ENCODE results near the gene DDX19B. TPM values are rescaled to one million over a fixed set of nuclear protein-coding genes. Genes with fewer than 3 reads are reported as not detected.
"Not testable (repeated sequence)": the region's sequence is repeated elsewhere in the genome, so short reads cannot be mapped to it uniquely, and the experiment has no call there.

The DDX19B gene
- total RNA-seq, 1 donor from 2014 or later = 33.7 TPM

GRCh38 chr16:70349783-70350182 lies 50.8 kb downstream of the DDX19B start:
- H3K4me1 Mint-ChIP-seq = peaks cover 27% of the 10 kb centered on the region
- no peak for ATAC-seq (ENCODE audit: low read depth)
- no peaks in the 10 kb centered on the region for H3K9me3 Mint-ChIP-seq
- H3K27ac Mint-ChIP-seq = no peak overlapping the region
- no peak overlapping the region for H3K4me3 Mint-ChIP-seq
- H3K27me3 Mint-ChIP-seq = no peaks in the 10 kb centered on the region
- CTCF ChIA-PET = no interaction called here
- POLR2A ChIA-PET = interaction anchor here (0.6 to 1.2 kb wide), 2 partner anchors 12 to 31 kb away, joined by 3 to 4 read pairs; no protein-coding TSS in a partner anchor
- peaks cover 36% of the 10 kb centered on the region for H3K36me3 Mint-ChIP-seq (ENCODE audit: low read depth)
- intact Hi-C loops (cut with micrococcal nuclease) = no loop called here
- DNase-seq = no peak
- TF ChIP-seq CTCF (IDR thresholded peaks at IDR 0.05) = no peak

GRCh38 chr16:70359552-70359951 lies 60.6 kb downstream of the DDX19B start:
- ChIA-PET POLR2A (interaction anchor here (0.7 kb wide), 2 partner anchors 173 to 182 kb away, joined by 3 to 5 read pairs; no protein-coding TSS in a partner anchor), CTCF (no interaction called here)
- Mint-ChIP-seq H3K9me3 (no peaks in the 10 kb centered on the region), H3K27me3 (no peaks in the 10 kb centered on the region), H3K4me3 (no peak overlapping the region), H3K36me3 (ENCODE audit: low read depth) (peaks cover 58% of the 10 kb centered on the region), H3K4me1 (no peaks in the 10 kb centered on the region), H3K27ac (no peak overlapping the region)
- intact Hi-C loops (cut with micrococcal nuclease) = no loop called here
- no peak for ATAC-seq (ENCODE audit: low read depth)
- DNase-seq = no peak
- TF ChIP-seq CTCF (IDR thresholded peaks at IDR 0.05) = no peak

GRCh38 chr16:70364399-70364798 lies 65.4 kb downstream of the DDX19B start:
- peaks cover 71% of the 10 kb centered on the region for H3K36me3 Mint-ChIP-seq (ENCODE audit: low read depth)
- H3K27ac Mint-ChIP-seq = no peak overlapping the region

GRCh38 chr16:70370145-70370544 lies 71.2 kb downstream of the DDX19B start:
- Mint-ChIP-seq H3K27ac (peak overlapping the region; percentile 41), H3K36me3 (ENCODE audit: low read depth) (peaks cover 80% of the 10 kb centered on the region)
- intact Hi-C loops (cut with micrococcal nuclease) = loop anchor here (1.0 kb wide), 1 partner anchor 283 kb away; no protein-coding TSS in a partner anchor
- not testable (repeated sequence) for H3K4me3 Mint-ChIP-seq, H3K27me3 Mint-ChIP-seq, H3K9me3 Mint-ChIP-seq, DNase-seq, H3K4me1 Mint-ChIP-seq
- POLR2A ChIA-PET = interaction anchor here (1.4 kb wide), 1 partner anchor 153 kb away, joined by 4 read pairs; the partner anchor contains the start of genes COG4 and SF3B3
- CTCF ChIA-PET = interaction anchor here (0.9 to 1.9 kb wide), 9 partner anchors 10 to 283 kb away, joined by 3 to 7 read pairs (median 4); partner anchors contain the start of genes COG4 and SF3B3
- ATAC-seq (ENCODE audit: low read depth) = peak; percentile 67

More at GRCh38 chr16:70364399-70364798, 65.4 kb downstream of the DDX19B start:
- H3K4me1 Mint-ChIP-seq = no peaks in the 10 kb centered on the region
- ATAC-seq (ENCODE audit: low read depth) (no peak), DNase-seq (no peak)
- no peaks in the 10 kb centered on the region for H3K27me3 Mint-ChIP-seq
- H3K4me3 Mint-ChIP-seq = no peak overlapping the region
- no peak for TF ChIP-seq CTCF (IDR thresholded peaks at IDR 0.05)
- intact Hi-C loops (cut with micrococcal nuclease) = no loop called here
- no peaks in the 10 kb centered on the region for H3K9me3 Mint-ChIP-seq
- ChIA-PET POLR2A (no interaction called here), CTCF (no interaction called here)

GRCh38 chr16:70370924-70371323 lies 71.9 kb downstream of the DDX19B start:
- no peak overlapping the region for H3K4me3 Mint-ChIP-seq
- H3K9me3 Mint-ChIP-seq = no peaks in the 10 kb centered on the region
- H3K36me3 Mint-ChIP-seq (ENCODE audit: low read depth) = peaks cover 81% of the 10 kb centered on the region
- intact Hi-C loops (cut with micrococcal nuclease) = loop anchor here (1.0 kb wide), 1 partner anchor 282 kb away; no protein-coding TSS in a partner anchor
- DNase-seq (no peak), ATAC-seq (ENCODE audit: low read depth) (no peak)
- POLR2A ChIA-PET = no interaction called here
- no peaks in the 10 kb centered on the region for H3K27me3 Mint-ChIP-seq
- no peak for TF ChIP-seq CTCF (IDR thresholded peaks at IDR 0.05)
- H3K4me1 Mint-ChIP-seq = peaks cover 2% of the 10 kb centered on the region
- no peak overlapping the region for H3K27ac Mint-ChIP-seq
- CTCF ChIA-PET = interaction anchor here (1.2 to 1.9 kb wide), 2 partner anchors 85 to 96 kb away, joined by 3 to 4 read pairs; no protein-coding TSS in a partner anchor

Measured in activated B cell treated with CpG ODN at 0.5 μM for 24 hours (primary cell).